SKM-1 (cell line): ENCODE data around the gene USP6NL.

ENCODE experiments used
- DNase-seq: peaks from one replicate; lab custom pipeline; 2025; ENCODE audit not compliant: unreplicated experiment; lab: John Stamatoyannopoulos, UW

The USP6NL gene

DNA sequence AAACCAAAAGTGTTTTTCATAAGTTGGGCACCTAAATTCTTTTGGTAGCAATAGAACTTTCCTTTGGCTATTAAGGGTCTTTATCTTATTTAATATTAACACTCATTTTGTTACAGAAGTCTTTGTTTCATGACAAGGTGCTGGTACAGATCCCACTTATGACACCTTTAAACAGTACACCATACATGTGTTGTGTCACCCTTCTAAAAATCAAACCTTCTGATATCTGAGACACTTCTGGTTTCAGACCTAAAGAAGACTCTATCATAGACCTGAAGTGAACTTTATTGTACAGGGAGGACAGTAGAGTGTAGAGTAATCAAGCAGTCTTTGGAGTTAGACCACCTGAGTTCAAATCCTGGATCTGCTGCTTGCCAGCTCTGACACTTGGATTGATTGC is 5.8 kb upstream of the USP6NL start:
- no peak for DNase-seq

DNA sequence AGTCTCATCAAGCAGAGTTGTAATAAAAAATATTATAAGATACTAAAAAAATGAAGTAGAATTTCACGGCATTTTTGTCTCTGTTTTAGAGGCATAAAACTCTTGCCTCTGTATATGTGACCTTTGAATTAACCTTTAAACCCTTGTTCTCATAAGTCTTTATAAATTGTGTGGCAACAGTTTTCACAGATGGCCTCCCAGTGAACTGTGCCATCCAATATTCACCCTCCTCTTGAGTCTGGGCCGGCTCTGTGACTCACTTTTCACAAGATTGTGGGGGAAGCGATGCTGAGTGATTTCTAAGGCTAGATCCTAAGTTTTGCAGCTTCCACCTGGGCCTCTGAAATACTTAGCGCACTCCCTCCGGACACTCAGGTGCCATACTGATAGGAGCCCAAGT is 4.6 kb upstream of the USP6NL start:
- DNase-seq = no peak

DNA sequence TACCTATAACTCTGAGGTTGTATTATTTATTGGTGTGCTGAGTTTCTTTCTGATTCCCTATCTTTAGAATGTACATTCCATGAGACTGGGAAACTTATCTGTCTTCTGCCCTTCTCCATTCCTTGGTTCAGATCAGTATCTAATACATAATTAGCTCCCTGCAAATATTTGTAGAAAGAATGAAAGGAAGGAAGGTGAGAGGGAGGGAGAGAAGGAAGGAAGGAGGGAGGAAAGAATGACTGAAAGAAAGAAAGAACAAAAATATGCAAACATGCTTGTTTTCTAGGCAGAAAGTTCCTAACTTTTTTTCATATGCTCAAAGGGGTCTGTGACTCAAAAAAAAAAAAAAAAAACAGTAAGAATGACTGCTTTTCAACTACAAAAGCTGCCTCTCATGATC is 3.9 kb upstream of the USP6NL start:
- no peak for DNase-seq

- no peak for DNase-seq
Measured at GRCh38 chr10:11612021-11613001, 861 bp upstream of the USP6NL start.

- DNase-seq = no peak
Measured at GRCh38 chr10:11610826-11611247, 613 bp downstream of the USP6NL start.

GRCh38 chr10:11610166-11610825 is 1.2 kb downstream of the USP6NL start:
- no peak for DNase-seq

GRCh38 chr10:11609492-11610093 is 1.9 kb downstream of the USP6NL start:
- no peak for DNase-seq

DNA sequence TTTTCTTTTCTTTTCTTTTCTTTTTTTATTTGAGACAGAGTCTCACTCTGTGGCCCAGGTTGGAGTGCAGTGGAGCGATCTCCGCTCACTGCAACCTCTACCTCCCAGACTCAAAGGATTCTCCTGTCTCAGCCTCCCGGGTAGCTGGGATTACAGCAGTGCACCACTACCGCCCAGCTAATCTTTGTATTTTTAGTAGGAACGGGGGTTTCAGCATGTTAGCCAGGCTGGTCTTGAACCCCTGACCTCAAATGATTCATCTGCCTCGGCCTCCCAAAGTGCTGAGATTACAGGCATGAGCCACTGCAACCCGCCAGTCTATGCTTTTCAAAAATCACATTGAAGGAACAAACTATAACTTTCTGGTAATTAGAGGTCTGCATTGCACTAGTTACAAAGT is 2.4 kb downstream of the USP6NL start:
- DNase-seq = no peak

GRCh38 chr10:11608159-11609013 is 3.1 kb downstream of the USP6NL start:
- no peak for DNase-seq

GRCh38 chr10:11605807-11606408 is 5.5 kb downstream of the USP6NL start:
- DNase-seq = no peak

DNA sequence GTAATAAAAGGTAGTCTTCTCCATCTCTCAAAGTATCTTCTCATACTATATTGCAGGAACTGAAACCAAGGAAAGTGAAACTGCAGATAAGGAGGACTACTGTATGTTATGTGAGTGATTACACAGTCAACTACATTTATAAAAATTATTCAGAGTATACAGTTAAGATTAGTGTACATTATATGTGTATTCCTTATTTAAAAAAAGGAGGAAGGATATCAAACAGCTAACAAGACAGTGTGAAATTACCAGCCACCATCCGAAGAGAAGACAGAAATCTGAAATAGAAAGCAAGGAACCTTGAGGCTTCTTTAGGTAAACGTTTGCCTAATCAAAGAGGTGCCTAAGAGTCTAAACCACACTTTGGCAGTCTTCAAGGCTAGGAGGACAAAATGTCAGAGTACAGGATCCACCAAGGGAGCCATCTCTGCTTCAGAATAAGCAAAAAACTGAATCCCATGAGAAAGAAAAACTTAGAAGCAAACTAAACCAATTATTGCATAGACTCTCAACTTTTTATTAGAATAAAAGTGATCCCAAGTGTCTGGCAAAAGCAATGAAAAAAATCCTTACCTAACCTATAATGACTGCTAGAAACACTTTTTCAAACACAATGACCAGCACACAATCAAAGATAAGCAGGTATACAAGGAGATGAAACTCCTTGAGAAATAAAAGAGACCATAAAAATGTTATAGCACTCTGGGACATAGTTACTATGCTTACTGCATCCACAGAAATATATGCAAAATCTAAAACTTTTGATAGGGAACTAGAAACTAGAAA is 6.4 kb downstream of the USP6NL start:
- DNase-seq = no peak

DNA sequence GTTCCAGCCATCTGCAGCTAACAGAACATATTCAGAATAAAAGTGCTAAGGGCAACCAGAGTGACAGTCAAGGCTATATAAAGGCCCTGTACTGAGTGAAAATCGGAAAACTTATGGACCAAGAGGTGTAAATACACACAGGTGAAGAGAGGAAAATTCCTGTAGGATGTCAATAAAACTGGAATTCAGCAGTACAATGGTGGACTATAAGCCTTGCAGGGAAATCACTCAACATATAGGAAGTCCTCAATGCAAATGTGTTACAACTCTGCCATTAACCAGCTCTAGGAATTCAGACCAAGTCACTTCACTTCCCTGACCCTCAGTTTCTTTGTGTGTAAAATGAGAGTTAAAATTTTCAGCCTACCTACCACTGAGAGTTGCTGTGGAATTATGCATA is 7.7 kb downstream of the USP6NL start:
- no peak for DNase-seq

DNA sequence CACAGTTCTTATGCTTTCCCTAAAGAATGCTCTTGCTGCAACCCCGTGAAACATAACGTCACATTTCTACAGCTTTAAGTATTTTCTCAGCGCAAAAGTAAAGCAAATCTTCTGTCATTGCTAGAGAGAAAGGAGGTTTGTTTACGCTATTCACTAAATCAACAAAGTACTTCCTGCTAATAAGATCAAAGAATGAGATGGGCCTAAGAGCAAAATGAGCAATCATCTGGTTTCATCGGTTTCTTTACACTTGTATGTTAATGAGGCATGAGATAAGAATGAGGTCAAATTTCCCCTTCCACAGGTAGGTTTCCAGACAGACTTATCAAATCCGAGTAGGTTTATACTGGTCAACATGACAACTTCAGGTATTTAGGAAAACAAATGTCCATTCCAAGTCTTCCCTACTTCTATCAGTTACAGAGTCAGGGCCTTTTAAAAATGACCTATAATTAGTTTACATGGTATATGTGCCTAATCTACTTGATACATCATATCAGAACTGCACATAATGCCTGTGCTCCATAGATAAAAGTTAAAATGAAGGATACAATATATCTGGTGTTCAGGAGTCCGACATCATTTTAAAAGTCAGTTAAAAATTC is 8.4 kb downstream of the USP6NL start:
- no peak for DNase-seq

GRCh38 chr10:11602358-11602757 is 9.1 kb downstream of the USP6NL start:
- no peak for DNase-seq

GRCh38 chr10:11601670-11602069 is 9.8 kb downstream of the USP6NL start:
- no peak for DNase-seq

DNA sequence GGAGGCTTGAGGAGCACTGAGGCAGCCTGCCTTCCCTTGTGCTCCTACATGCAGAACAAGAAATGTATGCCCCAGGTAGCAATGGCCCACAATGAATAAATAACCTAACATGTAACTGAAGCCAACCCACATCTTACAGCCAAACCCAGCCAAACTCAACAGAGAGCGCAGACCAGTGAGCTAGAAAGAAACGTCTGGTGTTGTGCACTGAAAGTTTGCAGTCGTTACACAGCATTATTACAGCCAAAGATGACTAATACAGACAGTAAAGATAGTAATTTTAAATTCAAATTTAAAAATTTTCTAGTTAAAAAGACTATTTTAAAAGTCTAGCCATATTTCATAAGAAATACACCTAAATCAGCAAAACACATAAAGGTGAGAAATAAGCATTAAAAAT is 11.2 kb downstream of the USP6NL start:
- no peak for DNase-seq

DNA sequence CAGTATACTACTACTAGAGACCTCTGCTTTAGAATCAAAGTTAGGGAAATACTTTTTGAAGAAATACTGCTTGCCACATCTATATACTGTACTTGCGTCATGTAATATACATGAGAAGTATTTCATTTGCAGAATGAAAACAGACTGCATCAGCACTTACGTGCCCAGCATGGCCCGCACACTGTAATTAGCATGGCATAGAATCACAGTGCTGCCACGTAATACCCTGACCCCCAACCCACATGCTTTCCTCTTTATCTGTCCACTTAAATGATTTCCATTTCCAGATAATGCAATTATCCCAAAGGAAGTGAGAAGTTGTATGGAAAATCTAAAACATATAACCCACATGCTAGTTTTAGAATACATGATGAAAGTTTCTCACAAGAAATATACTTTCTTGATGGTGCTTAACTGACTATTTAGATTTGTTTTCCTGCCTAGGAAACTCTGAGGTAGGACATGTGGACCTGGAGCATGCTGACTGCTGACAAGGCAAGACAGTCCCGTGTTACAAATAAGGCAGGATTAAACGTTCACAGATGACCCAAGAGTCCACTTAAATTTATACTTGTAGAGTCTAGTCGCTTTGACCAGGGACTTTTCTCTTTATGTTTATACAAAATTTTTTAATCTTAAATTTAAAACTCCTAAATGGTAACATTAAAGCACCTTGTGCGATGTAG is 12.6 kb downstream of the USP6NL start:
- no peak for DNase-seq

- no peak for DNase-seq
Measured at GRCh38 chr10:11597470-11597869, 14.0 kb downstream of the USP6NL start.

- no peak for DNase-seq
Measured at GRCh38 chr10:11595395-11595692, 16.1 kb downstream of the USP6NL start.
